OCI-LY1 (cell line): ENCODE data around the gene TRIM46.
A peak's percentile ranks its signal among the peaks of the same experiment; 100 is the strongest.

Experiments
- EZH2 ChIP-seq: fragments of 200-600 bp; sonication (generic), shearing (Covaris generic); IDR thresholded peaks from 2 replicates; pipeline ENCODE4 v1.8.0; 2017; ENCODE audit warnings: borderline replicate concordance, mixed run types, mild to moderate bottlenecking, antibody characterized with exemption, low read length, moderate library complexity, mixed read lengths
- TF ChIP-seq, protein P1 (sequence below): fragments of 200-600 bp; sonication (generic), shearing (Covaris generic); IDR thresholded peaks from 2 replicates; pipeline ENCODE4 v1.5.1; 2017; ENCODE audit warnings: mild to moderate bottlenecking, antibody characterized with exemption, low read length, moderate library complexity, mixed read lengths

DNA sequence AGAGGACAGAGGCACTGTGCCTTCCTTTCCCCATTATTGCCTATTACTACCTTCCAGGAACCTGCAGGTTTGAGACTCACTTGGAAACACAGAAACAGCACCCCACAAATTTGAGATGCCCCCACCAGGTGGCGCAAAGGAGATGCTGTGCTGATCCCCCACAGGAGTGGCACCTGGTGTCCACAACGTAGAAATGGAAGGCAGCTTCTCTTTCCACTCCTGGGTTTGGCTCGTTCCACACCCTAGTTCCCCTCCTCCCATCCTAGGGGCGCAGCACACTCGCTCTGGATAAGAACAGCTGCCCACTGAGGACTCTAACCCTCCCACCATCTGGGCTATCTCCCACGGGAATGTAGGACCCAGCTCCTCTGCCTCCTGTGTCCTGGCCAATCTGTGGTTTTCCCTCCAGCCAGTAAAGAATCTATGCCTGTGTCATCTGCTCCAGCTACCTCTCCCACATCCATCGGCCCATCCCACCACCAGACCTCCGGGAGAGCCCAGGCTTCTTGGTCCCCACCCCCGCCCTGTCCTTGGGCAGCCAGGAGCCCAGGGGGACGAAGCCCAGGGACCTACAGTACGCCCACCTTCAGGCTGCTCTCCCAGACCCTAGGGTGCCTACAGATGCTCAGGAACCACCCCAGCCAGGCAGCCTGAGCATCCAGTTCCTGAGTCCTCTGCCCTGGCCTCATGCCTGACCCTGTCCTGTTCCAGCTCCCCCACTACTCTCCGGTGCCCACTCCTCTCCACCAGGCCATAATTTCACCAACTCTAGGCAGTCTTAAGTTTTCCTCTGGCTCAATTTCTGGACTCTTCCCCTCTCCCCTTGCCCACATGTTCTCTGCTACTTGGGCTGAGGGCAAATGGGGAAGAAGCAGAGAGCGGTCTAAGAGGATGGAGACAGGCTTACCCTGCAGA lies 33.5 kb downstream of the TRIM46 start:
- TF ChIP-seq, protein P1, sequence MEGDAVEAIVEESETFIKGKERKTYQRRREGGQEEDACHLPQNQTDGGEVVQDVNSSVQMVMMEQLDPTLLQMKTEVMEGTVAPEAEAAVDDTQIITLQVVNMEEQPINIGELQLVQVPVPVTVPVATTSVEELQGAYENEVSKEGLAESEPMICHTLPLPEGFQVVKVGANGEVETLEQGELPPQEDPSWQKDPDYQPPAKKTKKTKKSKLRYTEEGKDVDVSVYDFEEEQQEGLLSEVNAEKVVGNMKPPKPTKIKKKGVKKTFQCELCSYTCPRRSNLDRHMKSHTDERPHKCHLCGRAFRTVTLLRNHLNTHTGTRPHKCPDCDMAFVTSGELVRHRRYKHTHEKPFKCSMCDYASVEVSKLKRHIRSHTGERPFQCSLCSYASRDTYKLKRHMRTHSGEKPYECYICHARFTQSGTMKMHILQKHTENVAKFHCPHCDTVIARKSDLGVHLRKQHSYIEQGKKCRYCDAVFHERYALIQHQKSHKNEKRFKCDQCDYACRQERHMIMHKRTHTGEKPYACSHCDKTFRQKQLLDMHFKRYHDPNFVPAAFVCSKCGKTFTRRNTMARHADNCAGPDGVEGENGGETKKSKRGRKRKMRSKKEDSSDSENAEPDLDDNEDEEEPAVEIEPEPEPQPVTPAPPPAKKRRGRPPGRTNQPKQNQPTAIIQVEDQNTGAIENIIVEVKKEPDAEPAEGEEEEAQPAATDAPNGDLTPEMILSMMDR, result peak; percentile 86
- TF ChIP-seq EZH2, result no peak
